PFSK-1 (cell line): ENCODE data around the gene ALS2CL.

ENCODE experiments used
- FOXP2 ChIP-seq: optimal IDR thresholded peaks from 2 replicates; pipeline ENCODE3; 2011; ENCODE audit warnings: borderline replicate concordance, control low read depth, inconsistent platforms; ENCODE audit not compliant: insufficient read depth; ENCODE audit errors: extremely low read length, extremely low read depth
- POLR2AphosphoS5 ChIP-seq: IDR thresholded peaks from 2 replicates; pipeline ENCODE4 v1.6.1; 2012; ENCODE audit warnings: low read depth, mild to moderate bottlenecking, control low read depth, low read length, moderate library complexity
- SIN3A ChIP-seq: IDR thresholded peaks from 2 replicates; pipeline ENCODE4 v1.6.1; 2012; ENCODE audit warnings: mild to moderate bottlenecking, low read length, moderate library complexity, borderline replicate concordance; ENCODE audit not compliant: insufficient read depth
- TAF1 ChIP-seq: IDR thresholded peaks from 2 replicates; pipeline ENCODE4 v1.6.1; 2012; ENCODE audit warnings: low read length, control low read depth, borderline replicate concordance; ENCODE audit not compliant: insufficient read depth
- TF ChIP-seq, protein P1 (sequence below), 2 experiments: IDR thresholded peaks; 2 replicates each; pipeline versions ENCODE4 v1.6.1 to v1.8.0; 2011 to 2012; ENCODE audit warnings: low read depth in 2 of 2, low read length in 2 of 2, control low read depth in 1 of 2, inconsistent platforms in 1 of 2, mild to moderate bottlenecking in 1 of 2, moderate library complexity in 1 of 2; ENCODE audit not compliant: insufficient read depth in 1 of 2

The ALS2CL gene

DNA sequence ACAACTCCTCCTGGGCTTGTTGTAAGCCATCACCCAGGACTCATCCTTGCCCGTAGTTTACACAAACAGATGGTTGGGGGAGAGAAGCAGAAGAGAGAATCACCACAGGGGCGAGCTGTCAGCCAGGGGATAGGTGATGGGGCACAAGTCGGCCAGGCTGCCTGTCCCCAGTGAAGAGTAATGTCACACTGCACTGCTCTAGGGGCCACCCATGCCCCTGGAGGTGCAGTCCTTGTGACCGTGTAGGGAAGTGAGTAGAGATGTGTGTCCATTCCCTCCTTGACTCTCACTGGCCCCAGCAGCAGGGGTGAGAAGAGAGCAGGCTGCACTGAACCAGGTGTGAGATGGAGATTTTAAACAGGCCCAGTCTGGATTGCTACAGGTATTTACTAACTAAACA lies 41.3 kb upstream of the ALS2CL start:
- no peak for TF ChIP-seq TAF1
- no peak for TF ChIP-seq POLR2AphosphoS5
- no peak for TF ChIP-seq SIN3A
- TF ChIP-seq, protein P1, sequence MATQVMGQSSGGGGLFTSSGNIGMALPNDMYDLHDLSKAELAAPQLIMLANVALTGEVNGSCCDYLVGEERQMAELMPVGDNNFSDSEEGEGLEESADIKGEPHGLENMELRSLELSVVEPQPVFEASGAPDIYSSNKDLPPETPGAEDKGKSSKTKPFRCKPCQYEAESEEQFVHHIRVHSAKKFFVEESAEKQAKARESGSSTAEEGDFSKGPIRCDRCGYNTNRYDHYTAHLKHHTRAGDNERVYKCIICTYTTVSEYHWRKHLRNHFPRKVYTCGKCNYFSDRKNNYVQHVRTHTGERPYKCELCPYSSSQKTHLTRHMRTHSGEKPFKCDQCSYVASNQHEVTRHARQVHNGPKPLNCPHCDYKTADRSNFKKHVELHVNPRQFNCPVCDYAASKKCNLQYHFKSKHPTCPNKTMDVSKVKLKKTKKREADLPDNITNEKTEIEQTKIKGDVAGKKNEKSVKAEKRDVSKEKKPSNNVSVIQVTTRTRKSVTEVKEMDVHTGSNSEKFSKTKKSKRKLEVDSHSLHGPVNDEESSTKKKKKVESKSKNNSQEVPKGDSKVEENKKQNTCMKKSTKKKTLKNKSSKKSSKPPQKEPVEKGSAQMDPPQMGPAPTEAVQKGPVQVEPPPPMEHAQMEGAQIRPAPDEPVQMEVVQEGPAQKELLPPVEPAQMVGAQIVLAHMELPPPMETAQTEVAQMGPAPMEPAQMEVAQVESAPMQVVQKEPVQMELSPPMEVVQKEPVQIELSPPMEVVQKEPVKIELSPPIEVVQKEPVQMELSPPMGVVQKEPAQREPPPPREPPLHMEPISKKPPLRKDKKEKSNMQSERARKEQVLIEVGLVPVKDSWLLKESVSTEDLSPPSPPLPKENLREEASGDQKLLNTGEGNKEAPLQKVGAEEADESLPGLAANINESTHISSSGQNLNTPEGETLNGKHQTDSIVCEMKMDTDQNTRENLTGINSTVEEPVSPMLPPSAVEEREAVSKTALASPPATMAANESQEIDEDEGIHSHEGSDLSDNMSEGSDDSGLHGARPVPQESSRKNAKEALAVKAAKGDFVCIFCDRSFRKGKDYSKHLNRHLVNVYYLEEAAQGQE (IDR thresholded peaks at IDR 0.05; ENCODE audit: insufficient read depth in 1 of 2, low read depth in 2 of 2, low read length in 2 of 2): no peak
- TF ChIP-seq FOXP2: no peak

DNA sequence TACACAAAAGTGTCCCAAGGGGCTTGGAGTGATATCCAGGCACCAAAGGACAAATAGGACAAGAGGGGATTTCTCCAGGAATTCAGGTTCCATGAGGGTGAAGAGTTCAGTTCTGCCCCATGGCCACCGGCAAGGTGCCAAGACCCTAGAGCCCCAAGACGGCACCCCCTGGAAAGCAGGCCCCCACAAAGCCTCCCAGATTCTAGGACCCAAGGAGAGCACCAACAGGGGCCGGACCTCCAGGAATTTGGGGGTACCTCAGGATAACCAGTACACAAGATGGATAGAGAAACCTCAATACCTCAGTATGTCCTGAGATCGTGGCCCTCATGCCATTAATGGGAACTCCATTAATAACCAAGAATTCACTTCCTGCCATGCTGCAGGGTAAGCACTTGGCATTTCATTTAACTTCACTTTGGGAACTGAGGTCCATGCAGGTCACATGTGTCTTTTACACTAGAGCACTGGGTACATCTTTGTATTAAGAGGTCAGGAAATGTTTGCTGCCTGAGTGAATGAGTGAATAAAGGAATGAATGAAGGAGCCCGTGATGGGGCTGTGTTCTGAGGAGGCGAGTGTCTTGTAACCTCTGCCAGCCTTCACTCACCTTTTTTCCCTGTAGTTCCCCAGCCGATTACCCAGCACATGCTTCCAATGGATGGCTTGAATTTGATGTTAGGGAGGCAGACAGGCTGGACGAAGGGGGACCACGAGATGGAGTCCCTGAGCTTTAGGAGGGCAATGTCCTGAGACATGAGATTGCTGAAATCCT lies 39.7 kb upstream of the ALS2CL start:
- TF ChIP-seq, protein P1 (IDR thresholded peaks at IDR 0.05; ENCODE audit: insufficient read depth in 1 of 2, low read depth in 2 of 2, low read length in 2 of 2): no peak
- no peak for TF ChIP-seq TAF1
- TF ChIP-seq FOXP2: no peak
- no peak for TF ChIP-seq POLR2AphosphoS5
- no peak for TF ChIP-seq SIN3A

DNA sequence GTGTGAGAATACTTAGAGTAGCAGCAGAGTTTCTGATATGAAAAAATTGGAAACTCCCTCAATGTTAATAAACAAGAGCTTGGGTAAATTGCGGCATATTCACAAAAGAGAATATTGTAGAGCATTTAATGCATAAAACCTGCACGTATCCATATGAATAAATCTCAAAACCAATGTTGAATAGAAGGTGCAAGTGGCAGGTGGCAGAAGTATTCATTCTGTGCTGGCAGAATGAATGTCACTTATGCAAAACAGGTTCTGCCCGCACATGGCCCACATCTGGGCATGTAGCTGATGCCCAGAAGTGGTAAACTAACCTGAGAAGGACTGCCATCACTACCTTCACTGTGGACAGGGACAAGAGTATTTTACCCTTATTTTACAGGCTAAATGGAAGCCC lies 38.3 kb upstream of the ALS2CL start:
- TF ChIP-seq FOXP2 (no peak), POLR2AphosphoS5 (no peak), SIN3A (no peak), TAF1 (no peak)
- TF ChIP-seq, protein P1 (IDR thresholded peaks at IDR 0.05; ENCODE audit: insufficient read depth in 1 of 2, low read depth in 2 of 2, low read length in 2 of 2): no peak

DNA sequence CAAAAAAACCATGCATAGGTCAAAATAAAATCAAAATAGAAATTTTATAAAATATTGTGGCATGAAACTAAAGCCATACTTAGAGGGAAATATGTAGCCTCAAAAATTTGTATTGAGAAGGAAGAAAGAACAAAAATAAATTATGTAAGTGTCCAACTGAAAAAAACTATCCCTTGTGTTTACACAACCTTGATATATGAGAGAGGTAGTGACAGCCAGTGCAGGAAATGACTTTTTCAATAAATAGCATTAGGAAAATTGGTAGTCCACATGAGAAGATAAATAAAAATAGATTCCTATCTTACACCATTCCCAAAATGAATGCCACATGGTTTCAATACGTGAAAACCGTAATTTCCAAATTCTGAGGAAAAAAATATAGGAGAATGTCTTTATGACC lies 37.3 kb upstream of the ALS2CL start:
- TF ChIP-seq TAF1 (no peak), SIN3A (no peak), FOXP2 (no peak), POLR2AphosphoS5 (no peak)
- TF ChIP-seq, protein P1 (IDR thresholded peaks at IDR 0.05; ENCODE audit: insufficient read depth in 1 of 2, low read depth in 2 of 2, low read length in 2 of 2): no peak

DNA sequence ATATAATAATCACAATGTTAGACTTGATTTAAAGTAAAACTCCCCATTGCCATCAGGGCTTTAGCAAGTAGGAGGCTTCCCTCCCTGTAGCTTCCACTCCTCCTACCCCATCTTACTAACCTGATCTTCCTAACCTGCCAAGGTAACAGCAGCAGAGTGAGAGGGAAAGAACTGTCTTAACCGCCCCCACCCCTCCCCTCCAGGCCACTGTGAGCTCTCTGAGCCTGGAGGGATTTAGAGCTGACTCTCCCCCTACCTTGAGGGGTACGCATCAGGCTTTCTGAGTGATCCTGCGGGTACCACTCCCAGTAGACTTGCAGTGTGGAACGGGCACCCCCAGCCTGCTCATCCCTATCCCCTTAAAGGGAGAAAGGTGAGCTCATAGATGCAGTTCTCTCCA lies 35.6 kb upstream of the ALS2CL start:
- TF ChIP-seq SIN3A: no peak
- no peak for TF ChIP-seq TAF1
- TF ChIP-seq FOXP2: no peak
- no peak for TF ChIP-seq POLR2AphosphoS5
- TF ChIP-seq, protein P1 (IDR thresholded peaks at IDR 0.05; ENCODE audit: insufficient read depth in 1 of 2, low read depth in 2 of 2, low read length in 2 of 2): no peak
